Ishikawa (cell line): ENCODE data around the gene ATP1A4.

Source experiments
- CREB1 ChIP-seq: IDR thresholded peaks from 2 replicates; pipeline ENCODE4 v1.6.1; 2012; ENCODE audit warnings: low read depth
- EP300 ChIP-seq: IDR thresholded peaks from 2 replicates; pipeline ENCODE4 v1.6.1; 2012; ENCODE audit warnings: borderline replicate concordance
- RAD21 ChIP-seq: IDR thresholded peaks from 2 replicates; pipeline ENCODE4 v1.6.1; 2012; ENCODE audit warnings: low read depth

DNA sequence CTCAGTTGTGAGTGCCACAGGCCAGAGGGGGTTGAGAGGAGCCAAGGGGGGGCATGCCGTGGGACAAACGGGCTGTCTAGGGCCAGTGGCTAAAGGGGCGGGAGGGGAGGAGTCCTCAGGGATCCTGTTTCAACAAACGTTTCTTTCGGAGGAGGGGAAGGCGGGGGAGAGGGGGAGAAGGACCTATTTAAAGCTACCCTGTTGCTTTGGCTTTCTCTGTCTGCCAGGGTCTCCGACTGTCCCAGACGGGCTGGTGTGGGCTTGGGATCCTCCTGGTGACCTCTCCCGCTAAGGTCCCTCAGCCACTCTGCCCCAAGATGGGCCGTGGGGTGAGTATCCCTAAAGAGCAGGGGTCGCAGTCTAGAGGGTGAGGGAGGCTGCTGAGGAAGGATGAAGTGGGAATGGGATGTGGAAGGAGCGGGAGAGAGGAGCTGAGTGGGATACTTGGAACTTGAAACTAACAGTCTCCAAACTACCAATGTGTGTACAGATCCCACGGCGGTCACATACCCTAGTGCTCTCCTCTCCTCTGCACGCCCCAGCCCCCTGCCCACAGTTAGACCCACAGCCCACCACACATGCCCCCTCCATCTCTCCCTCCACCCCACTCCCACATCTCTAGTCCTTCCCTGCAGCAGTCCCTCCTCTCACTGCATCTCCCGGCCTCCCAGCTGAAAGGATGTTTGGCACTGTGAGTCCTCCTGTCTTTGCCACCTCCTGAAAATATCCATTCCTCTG lies 35.7 kb upstream of the ATP1A4 start, which contains the start of gene ATP1A2:
- TF ChIP-seq RAD21 (no peak), EP300 (no peak), CREB1 (no peak)
